ENCODE results near the gene KDM4B. TPM values are rescaled to one million over a fixed set of nuclear protein-coding genes. Genes with fewer than 3 reads are reported as not detected.

Gene KDM4B
- total RNA-seq, 2 donors from 2014 or later = 49.1 to 54.0 TPM

DNA sequence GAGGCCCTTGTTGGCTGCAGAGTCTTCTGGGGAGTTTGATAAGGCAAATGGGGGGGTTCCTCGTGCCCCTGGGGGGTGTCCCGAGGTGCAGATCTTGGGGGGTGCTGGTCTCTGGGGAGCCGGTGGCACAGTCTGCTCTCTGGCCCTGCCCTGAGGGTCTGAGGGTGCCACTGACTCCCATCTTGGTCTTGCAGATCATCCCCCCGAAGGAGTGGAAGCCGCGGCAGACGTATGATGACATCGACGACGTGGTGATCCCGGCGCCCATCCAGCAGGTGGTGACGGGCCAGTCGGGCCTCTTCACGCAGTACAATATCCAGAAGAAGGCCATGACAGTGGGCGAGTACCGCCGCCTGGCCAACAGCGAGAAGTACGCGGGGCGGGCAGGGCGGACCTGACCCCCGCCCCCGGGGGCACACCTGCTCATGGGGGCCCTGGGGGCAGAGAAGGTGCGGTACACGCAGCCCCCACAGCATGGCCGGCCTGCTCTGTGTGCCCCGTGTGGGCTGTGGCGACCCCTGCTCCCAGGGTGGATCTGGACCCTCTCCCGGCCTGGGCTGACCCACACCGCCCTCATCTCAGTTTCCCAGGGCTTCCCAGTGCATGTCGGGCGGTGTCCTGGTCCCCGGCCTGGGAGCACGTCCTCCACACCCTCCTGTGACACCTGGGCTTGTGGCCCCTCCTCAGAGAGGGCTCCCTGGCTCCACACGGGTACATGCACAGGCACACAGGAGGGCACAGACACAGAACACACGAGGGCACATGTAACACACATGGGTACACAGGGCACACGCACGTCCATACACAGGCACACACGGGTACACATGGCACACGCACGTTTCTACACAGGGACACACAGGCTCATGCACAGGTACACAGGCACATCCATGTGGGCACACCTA lies 71.0 kb downstream of the KDM4B start:
- H3K27me3 ChIP-seq (replicated peaks; ENCODE audit: insufficient read depth) = no peaks in the 10 kb centered on the region
- ATAC-seq (ENCODE audit: insufficient number of reproducible peaks, low FRiP score, low read depth) (no peak), DNase-seq (ENCODE audit: low spot score) (no peak)
- peaks cover 0 to 28% of the 10 kb centered on the region in 2 donors for H3K4me1 ChIP-seq (ENCODE audit: control insufficient read depth in 1 of 2, low read depth in 2 of 2)
- H3K9me3 ChIP-seq = no peaks in the 10 kb centered on the region
- TF ChIP-seq, protein P1, sequence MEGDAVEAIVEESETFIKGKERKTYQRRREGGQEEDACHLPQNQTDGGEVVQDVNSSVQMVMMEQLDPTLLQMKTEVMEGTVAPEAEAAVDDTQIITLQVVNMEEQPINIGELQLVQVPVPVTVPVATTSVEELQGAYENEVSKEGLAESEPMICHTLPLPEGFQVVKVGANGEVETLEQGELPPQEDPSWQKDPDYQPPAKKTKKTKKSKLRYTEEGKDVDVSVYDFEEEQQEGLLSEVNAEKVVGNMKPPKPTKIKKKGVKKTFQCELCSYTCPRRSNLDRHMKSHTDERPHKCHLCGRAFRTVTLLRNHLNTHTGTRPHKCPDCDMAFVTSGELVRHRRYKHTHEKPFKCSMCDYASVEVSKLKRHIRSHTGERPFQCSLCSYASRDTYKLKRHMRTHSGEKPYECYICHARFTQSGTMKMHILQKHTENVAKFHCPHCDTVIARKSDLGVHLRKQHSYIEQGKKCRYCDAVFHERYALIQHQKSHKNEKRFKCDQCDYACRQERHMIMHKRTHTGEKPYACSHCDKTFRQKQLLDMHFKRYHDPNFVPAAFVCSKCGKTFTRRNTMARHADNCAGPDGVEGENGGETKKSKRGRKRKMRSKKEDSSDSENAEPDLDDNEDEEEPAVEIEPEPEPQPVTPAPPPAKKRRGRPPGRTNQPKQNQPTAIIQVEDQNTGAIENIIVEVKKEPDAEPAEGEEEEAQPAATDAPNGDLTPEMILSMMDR (IDR thresholded peaks at IDR 0.05) = no peak
- no peak overlapping the region for H3K4me3 ChIP-seq
- no peak overlapping the region for H3K27ac ChIP-seq
- H3K36me3 ChIP-seq = peaks cover 28% of the 10 kb centered on the region

DNA sequence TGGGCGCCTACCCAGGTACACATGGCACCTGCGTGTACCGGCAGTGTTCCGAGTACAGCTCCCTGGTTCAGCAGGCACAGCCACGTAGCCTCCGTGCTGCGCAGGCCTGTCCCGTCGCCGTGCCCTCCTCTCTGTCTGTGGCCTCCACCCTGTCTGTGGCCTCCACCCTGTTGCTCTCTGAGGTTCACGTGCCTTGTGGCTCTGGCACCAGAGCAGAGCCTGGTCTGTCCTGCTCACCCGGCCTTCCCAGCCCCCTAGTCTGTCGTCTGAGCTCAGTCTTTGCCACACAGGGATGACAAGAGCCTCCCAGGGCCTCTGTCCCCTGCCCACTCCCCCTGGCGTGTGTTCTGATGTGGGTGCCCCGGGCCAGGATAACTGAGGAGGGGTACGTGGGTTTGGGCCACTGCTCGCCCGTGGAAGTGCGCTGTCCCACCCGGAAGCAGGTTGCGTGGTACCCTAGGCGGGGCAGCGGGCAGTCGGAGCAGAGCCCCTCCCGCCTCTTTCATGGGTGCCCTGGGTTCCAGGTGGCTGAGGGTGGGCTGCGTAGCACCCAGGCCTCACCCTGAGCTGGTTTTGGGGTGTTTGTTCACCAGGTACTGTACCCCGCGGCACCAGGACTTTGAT lies 71.7 kb downstream of the KDM4B start:
- no peak for DNase-seq (ENCODE audit: low spot score)
- TF ChIP-seq, protein P1 (IDR thresholded peaks at IDR 0.05) = no peak
- H3K4me1 ChIP-seq (ENCODE audit: control insufficient read depth in 1 of 2, low read depth in 2 of 2) = peaks cover 0 to 25% of the 10 kb centered on the region in 2 donors
- H3K27me3 ChIP-seq (replicated peaks; ENCODE audit: insufficient read depth) = no peaks in the 10 kb centered on the region
- no peaks in the 10 kb centered on the region for H3K9me3 ChIP-seq
- peaks cover 28% of the 10 kb centered on the region for H3K36me3 ChIP-seq
- H3K27ac ChIP-seq = no peak overlapping the region
- H3K4me3 ChIP-seq = no peak overlapping the region
- no peak for ATAC-seq (ENCODE audit: insufficient number of reproducible peaks, low FRiP score, low read depth)

DNA sequence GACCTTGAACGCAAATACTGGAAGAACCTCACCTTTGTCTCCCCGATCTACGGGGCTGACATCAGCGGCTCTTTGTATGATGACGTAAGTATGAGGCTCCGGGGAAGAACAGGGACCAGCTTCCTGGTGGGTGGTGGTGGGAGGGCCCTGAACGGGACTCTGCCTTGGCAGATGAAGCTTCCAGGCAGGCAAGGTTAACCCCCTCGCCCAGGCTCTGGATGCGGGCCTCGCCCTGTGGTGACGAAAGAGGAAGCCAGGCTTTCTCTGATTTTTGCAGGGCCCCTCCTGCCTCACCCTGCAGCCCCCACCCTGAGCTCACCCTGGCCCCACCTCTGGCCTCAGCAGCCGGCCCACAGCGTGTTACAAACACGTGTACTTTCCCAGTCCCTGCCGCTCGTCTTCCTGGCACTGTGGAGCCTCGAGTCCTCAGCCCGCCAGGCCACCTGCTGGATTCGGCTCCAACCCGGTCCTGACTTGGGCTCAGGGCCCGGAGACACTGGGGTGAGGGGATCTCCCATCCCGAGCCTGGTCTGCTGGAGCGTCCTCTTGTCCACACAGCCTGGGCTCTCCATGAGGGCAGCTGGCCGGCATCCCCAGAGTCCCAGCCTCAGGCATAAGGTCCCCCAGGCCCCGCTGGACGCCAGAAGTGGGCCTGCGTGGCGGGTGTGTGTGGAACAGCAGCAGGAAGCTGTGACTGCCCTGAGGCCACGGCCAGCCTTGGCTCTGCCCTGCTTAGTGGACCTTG lies 72.4 kb downstream of the KDM4B start:
- no peak overlapping the region for H3K27ac ChIP-seq
- no peaks in the 10 kb centered on the region for H3K27me3 ChIP-seq (replicated peaks; ENCODE audit: insufficient read depth)
- H3K9me3 ChIP-seq = no peaks in the 10 kb centered on the region
- no peak overlapping the region for H3K4me3 ChIP-seq
- no peak for DNase-seq (ENCODE audit: low spot score)
- peaks cover 7 to 25% of the 10 kb centered on the region in 2 donors for H3K4me1 ChIP-seq (ENCODE audit: control insufficient read depth in 1 of 2, low read depth in 2 of 2)
- H3K36me3 ChIP-seq = peaks cover 28% of the 10 kb centered on the region
- no peak for ATAC-seq (ENCODE audit: insufficient number of reproducible peaks, low FRiP score, low read depth)
- TF ChIP-seq, protein P1 (IDR thresholded peaks at IDR 0.05) = no peak

DNA sequence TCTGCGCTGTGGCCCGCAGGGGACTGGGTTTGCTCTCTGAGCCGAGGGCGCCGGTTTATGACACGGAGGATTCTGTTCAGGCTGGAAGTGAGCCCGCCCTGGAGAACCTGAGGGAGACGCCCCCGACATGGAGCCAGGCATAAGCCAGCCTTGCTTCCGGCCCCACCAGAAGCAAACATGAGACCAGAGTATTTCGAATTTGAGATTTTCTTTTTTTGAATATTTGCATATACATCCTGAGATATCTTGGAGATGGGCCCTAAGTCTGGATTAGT lies 72.9 kb downstream of the KDM4B start:
- DNase-seq (ENCODE audit: low spot score) = no peak
- TF ChIP-seq, protein P1 (IDR thresholded peaks at IDR 0.05) = no peak
- no peak for ATAC-seq (ENCODE audit: insufficient number of reproducible peaks, low FRiP score, low read depth)
- Histone ChIP-seq H3K4me3 (no peak overlapping the region), H3K27ac (no peak overlapping the region), H3K27me3 (replicated peaks; ENCODE audit: insufficient read depth) (no peaks in the 10 kb centered on the region), H3K9me3 (no peaks in the 10 kb centered on the region), H3K36me3 (peaks cover 30% of the 10 kb centered on the region), H3K4me1 (ENCODE audit: control insufficient read depth in 1 of 2, low read depth in 2 of 2) (peaks cover 11 to 25% of the 10 kb centered on the region in 2 donors)

DNA sequence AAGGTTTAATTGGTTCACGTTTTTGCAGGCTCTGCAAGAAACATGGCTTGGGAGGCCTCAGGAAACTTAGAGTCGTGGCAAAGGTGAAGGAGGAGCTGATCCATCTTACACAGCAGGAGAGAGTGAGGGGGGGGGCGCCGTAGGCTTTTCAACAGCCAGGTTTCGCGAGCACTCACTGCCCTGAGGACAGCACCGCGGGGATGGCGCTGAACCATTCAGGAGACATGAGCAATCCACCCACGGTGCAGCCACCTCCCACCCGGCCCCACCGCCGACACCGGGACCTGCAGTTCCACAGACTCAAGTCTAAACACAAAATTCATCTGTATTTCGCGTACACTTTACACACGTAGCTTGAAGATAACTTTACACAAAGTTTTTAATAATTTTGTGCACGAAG lies 73.6 kb downstream of the KDM4B start:
- H3K27ac ChIP-seq = no peak overlapping the region
- TF ChIP-seq, protein P1 (IDR thresholded peaks at IDR 0.05) = no peak
- peaks cover 18 to 25% of the 10 kb centered on the region in 2 donors for H3K4me1 ChIP-seq (ENCODE audit: control insufficient read depth in 1 of 2, low read depth in 2 of 2)

More for the DNA sequence above, 73.6 kb downstream of the KDM4B start:
- H3K27me3 ChIP-seq (replicated peaks; ENCODE audit: insufficient read depth) = no peaks in the 10 kb centered on the region
- ATAC-seq (ENCODE audit: insufficient number of reproducible peaks, low FRiP score, low read depth) = no peak
- peaks cover 35% of the 10 kb centered on the region for H3K36me3 ChIP-seq
- H3K4me3 ChIP-seq = no peak overlapping the region
- H3K9me3 ChIP-seq = no peaks in the 10 kb centered on the region
- DNase-seq (ENCODE audit: low spot score) = no peak

Measured in thoracic aorta (tissue), 2 donors.